VCaP (cell line): ENCODE measurements around the gene SOSTDC1.

ENCODE experiments used
- H3K27ac ChIP-seq: fragments of 450-650 bp; 2 replicates; pipeline ENCODE4 v1.5.1; 2017
- CTCF ChIP-seq: fragments of 450-650 bp; conservative IDR thresholded peaks from 2 replicates; pipeline ENCODE4 v1.5.1; 2017; ENCODE audit warnings: mild to moderate bottlenecking, moderate library complexity

SOSTDC1 gene

GRCh38 chr7:16419126-16419525, 46.4 kb downstream of the SOSTDC1 start:
- TF ChIP-seq CTCF: no peak
- no peak overlapping the region for H3K27ac ChIP-seq

- TF ChIP-seq CTCF: no peak
- H3K27ac ChIP-seq: no peak overlapping the region
Measured at GRCh38 chr7:16417906-16418305, 47.6 kb downstream of the SOSTDC1 start.

GRCh38 chr7:16416289-16417282, 49.0 kb downstream of the SOSTDC1 start:
- no peak overlapping the region for H3K27ac ChIP-seq

GRCh38 chr7:16412274-16413254, 53.0 kb downstream of the SOSTDC1 start:
- H3K27ac ChIP-seq: no peak overlapping the region
- no peak for TF ChIP-seq CTCF

More at GRCh38 chr7:16416289-16417282, 49.0 kb downstream of the SOSTDC1 start:
- TF ChIP-seq CTCF: no peak
